Measurements from ENCODE around the gene TMOD1.

GRCh38 chr9:97504381-97505216 is 3.1 kb downstream of the TMOD1 start:
- no peak for TF ChIP-seq CTCF (IDR thresholded peaks at IDR 0.05)
- no peak for TF ChIP-seq POLR2A (IDR thresholded peaks at IDR 0.05)

Data from thyroid gland (tissue), 4 donors.